Loucy (cell line): Measurements from ENCODE around the gene ATF6.

Experiments
- CTCF ChIP-seq: fragments of 200-600 bp; sonication (generic); conservative IDR thresholded peaks from 2 replicates; pipeline ENCODE4 v1.5.1; 2014; ENCODE audit warnings: mild to moderate bottlenecking, antibody characterized with exemption, low read length
- EZH2phosphoT487 ChIP-seq: fragments of 200-600 bp; IDR thresholded peaks from 2 replicates; pipeline ENCODE4 v1.6.1; 2018; ENCODE audit warnings: antibody characterized with exemption, mild to moderate bottlenecking, moderate library complexity, borderline replicate concordance

GRCh38 chr1:161921990-161922389 lies 155.9 kb downstream of the ATF6 start:
- TF ChIP-seq CTCF (no peak), EZH2phosphoT487 (no peak)
